Ishikawa (cell line): ENCODE results near the gene TNPO3.

Experiments
- CEBPB ChIP-seq: IDR thresholded peaks from 2 replicates; pipeline ENCODE4 v1.6.1; 2012
- NFIC ChIP-seq: IDR thresholded peaks from 2 replicates; pipeline ENCODE4 v1.6.1; 2012
- RAD21 ChIP-seq: IDR thresholded peaks from 2 replicates; pipeline ENCODE4 v1.6.1; 2012; ENCODE audit warnings: low read depth
- TAF1 ChIP-seq: IDR thresholded peaks from 2 replicates; pipeline ENCODE4 v1.6.1; 2012; ENCODE audit warnings: low read depth, mild to moderate bottlenecking
- YY1 ChIP-seq: IDR thresholded peaks from 2 replicates; pipeline ENCODE4 v1.6.1; 2012; ENCODE audit warnings: low read depth
- ZBTB7A ChIP-seq: IDR thresholded peaks from 2 replicates; pipeline ENCODE4 v1.6.1; 2012; ENCODE audit warnings: low read depth

DNA sequence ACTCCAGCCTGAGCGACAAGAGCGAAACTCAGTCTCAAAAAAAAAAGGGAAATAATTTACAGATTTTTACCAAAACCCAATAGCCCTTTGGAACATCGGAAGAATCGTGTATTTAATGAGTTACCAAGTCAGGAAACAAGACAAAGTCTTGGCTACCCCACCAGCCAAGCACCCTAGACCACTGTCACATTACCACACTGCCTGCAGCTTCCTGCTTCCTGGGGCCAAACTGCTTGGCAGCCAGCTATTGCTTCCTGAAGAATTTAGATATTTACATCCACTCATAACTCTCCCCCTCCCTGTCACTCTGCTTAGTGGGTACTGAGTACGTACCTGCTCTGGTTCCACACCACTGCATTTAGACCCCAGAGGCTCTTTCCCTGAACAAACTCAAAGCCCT lies 14.1 kb upstream of the TNPO3 start:
- TF ChIP-seq ZBTB7A (no peak), YY1 (no peak), CEBPB (no peak), RAD21 (no peak), TAF1 (no peak), NFIC (no peak)
